Suprapubic skin (tissue), 4 donors: ENCODE data around the gene CNGA4. TPM values are rescaled to one million over a fixed set of nuclear protein-coding genes. Genes with fewer than 3 reads are reported as not detected.
A peak's percentile ranks its signal among the peaks of the same experiment; 100 is the strongest.

ENCODE experiments used
- DNase-seq, 2 donors: peaks; one replicate each; pipeline ENCODE4 v3.0.0-alpha.2; 2019; ENCODE audit warnings: low spot score in 2 of 2
- H3K27ac ChIP-seq: fragments of 200-600 bp; sonication (generic); one replicate; pipeline ENCODE4 v1.5.1; 2019
- H3K27me3 ChIP-seq: fragments of 200-600 bp; sonication (generic); one replicate; pipeline ENCODE4 v1.5.1; 2019
- H3K36me3 ChIP-seq: fragments of 200-600 bp; sonication (generic); one replicate; pipeline ENCODE4 v1.5.1; 2019
- H3K4me1 ChIP-seq: fragments of 200-600 bp; sonication (generic); one replicate; pipeline ENCODE4 v1.5.1; 2019
- H3K4me3 ChIP-seq: fragments of 200-600 bp; sonication (generic); one replicate; pipeline ENCODE4 v1.5.1; 2019; ENCODE audit warnings: mild to moderate bottlenecking
- H3K9me3 ChIP-seq: fragments of 200-600 bp; sonication (generic); one replicate; pipeline ENCODE4 v1.5.1; 2019
- CTCF ChIP-seq, 2 donors: fragments of 200-600 bp in 1 of 2; fragments of 450-650 bp in 1 of 2; sonication (generic) in 1 of 2; IDR thresholded peaks; one replicate each; pipeline ENCODE4 v1.5.1; 2016 to 2019; ENCODE audit warnings: antibody characterized with exemption in 2 of 2, mild to moderate bottlenecking in 1 of 2, moderate library complexity in 1 of 2
- EP300 ChIP-seq: sonication (generic); formaldehyde crosslinking; IDR thresholded peaks from one replicate; pipeline ENCODE4 v1.6.1; 2017; ENCODE audit warnings: antibody characterized with exemption
- POLR2A ChIP-seq, 2 donors: fragments of 450-650 bp; IDR thresholded peaks; one replicate each; pipeline ENCODE4 v1.6.1; 2017; ENCODE audit warnings: antibody characterized with exemption in 2 of 2, mild to moderate bottlenecking in 2 of 2, moderate library complexity in 2 of 2
- POLR2AphosphoS5 ChIP-seq, 3 donors: sonication (generic); formaldehyde crosslinking; IDR thresholded peaks; one replicate each; pipeline ENCODE4 v1.6.1; 2017; ENCODE audit warnings: antibody characterized with exemption in 3 of 3
- WGBS: methylation state at CpG from one replicate; pipeline ENCODE4 v1.1.5; 2018; 5-methylcytosine and 5-hydroxymethylcytosine counted together
- total RNA-seq, 4 donors: library from RNA; depleted of rRNA; stranded (reverse); fragments of >200 nt; gene quantifications; one replicate each; pipeline ENCODE4 v1.1.0, GENCODE V29; 2016

Gene CNGA4
- total RNA-seq, 4 donors from 2014 or later: not detected

GRCh38 chr11:6216501-6216900 is 22.4 kb upstream of the CNGA4 start:
- peaks cover 71% of the 10 kb centered on the region for H3K36me3 ChIP-seq
- H3K27ac ChIP-seq: no peak overlapping the region
- peaks cover 15% of the 10 kb centered on the region for H3K4me1 ChIP-seq
- TF ChIP-seq EP300 (no peak), POLR2AphosphoS5 (IDR thresholded peaks at IDR 0.05) (no peak), CTCF (IDR thresholded peaks at IDR 0.05) (no peak), POLR2A (IDR thresholded peaks at IDR 0.05) (no peak)
- no peaks in the 10 kb centered on the region for H3K9me3 ChIP-seq
- H3K27me3 ChIP-seq: no peaks in the 10 kb centered on the region
- H3K4me3 ChIP-seq: no peak overlapping the region
- 67% methylated on average over 4 of the region's 4 CpGs for WGBS
- DNase-seq: no peak

DNA sequence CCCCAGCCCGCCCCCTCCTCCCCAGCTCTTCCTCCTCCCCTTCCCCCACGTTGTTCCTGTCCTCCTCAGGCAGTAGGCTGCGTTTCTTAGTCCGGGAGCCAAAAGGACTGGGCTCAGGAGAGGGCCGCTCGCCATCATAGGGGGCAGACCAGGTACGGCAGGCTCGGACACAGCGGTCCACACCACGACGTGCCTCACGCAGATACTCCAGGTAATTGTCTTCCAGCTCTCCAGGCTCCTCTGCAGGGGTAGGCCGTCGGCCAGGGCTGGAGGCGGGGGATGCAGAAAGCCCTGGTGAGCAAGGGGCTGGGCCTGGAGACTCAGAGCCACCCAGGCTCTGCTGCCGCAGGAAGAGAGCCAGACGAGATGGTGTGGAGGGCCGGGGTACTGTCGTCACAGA is 21.2 kb upstream of the CNGA4 start:
- Histone ChIP-seq H3K4me1 (peaks cover 15% of the 10 kb centered on the region), H3K4me3 (no peak overlapping the region), H3K36me3 (peaks cover 71% of the 10 kb centered on the region), H3K27ac (no peak overlapping the region), H3K9me3 (no peaks in the 10 kb centered on the region), H3K27me3 (no peaks in the 10 kb centered on the region)
- 89% methylated on average over 19 of the region's 19 CpGs for WGBS
- no peak for DNase-seq
- TF ChIP-seq POLR2A (IDR thresholded peaks at IDR 0.05) (no peak), EP300 (no peak), CTCF (IDR thresholded peaks at IDR 0.05) (no peak), POLR2AphosphoS5 (IDR thresholded peaks at IDR 0.05) (no peak)

DNA sequence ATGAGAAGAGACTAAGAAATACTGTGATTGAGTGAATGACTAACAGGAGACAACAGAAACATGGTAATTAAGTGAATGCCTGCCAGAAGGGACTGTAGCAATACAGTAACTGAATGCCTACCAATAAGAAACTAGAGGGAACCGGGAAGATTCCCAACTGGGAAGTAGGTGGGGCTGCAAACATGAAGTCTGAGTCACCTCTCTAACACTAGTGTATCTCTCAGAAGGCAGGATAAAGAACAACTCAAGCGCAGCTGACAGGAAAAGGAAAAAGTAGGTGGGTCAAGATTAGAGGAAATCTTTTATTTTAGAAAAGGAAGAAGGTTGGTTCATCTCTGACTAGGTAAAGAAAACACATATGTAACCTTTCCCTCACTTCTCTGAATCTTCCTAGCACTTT is 19.5 kb upstream of the CNGA4 start:
- no peak for DNase-seq
- no peak for TF ChIP-seq POLR2AphosphoS5 (IDR thresholded peaks at IDR 0.05)
- no peak for TF ChIP-seq EP300
- no peak for TF ChIP-seq CTCF (IDR thresholded peaks at IDR 0.05)
- no peak for TF ChIP-seq POLR2A (IDR thresholded peaks at IDR 0.05)
- H3K9me3 ChIP-seq: no peaks in the 10 kb centered on the region
- WGBS: 17% methylated on average over 2 of the region's 2 CpGs
- H3K27me3 ChIP-seq: no peaks in the 10 kb centered on the region
- H3K4me1 ChIP-seq: peaks cover 15% of the 10 kb centered on the region
- H3K27ac ChIP-seq: peak overlapping the region; percentile 14
- no peak overlapping the region for H3K4me3 ChIP-seq
- H3K36me3 ChIP-seq: peaks cover 72% of the 10 kb centered on the region

- H3K36me3 ChIP-seq: peaks cover 35% of the 10 kb centered on the region
- DNase-seq: no peak
- H3K4me1 ChIP-seq: peaks cover 18% of the 10 kb centered on the region
- no peak overlapping the region for H3K4me3 ChIP-seq
- H3K27me3 ChIP-seq: no peaks in the 10 kb centered on the region
- H3K27ac ChIP-seq: no peak overlapping the region
- WGBS: 94% methylated on average over 16 of the region's 17 CpGs
- no peaks in the 10 kb centered on the region for H3K9me3 ChIP-seq
- no peak for TF ChIP-seq POLR2A (IDR thresholded peaks at IDR 0.05)
- no peak for TF ChIP-seq EP300
- no peak for TF ChIP-seq CTCF (IDR thresholded peaks at IDR 0.05)
- TF ChIP-seq POLR2AphosphoS5 (IDR thresholded peaks at IDR 0.05): no peak
Observed at GRCh38 chr11:6223854-6224253, 15.0 kb upstream of the CNGA4 start.

- Histone ChIP-seq H3K4me3 (no peak overlapping the region), H3K4me1 (peaks cover 15% of the 10 kb centered on the region), H3K9me3 (no peaks in the 10 kb centered on the region), H3K27me3 (no peaks in the 10 kb centered on the region), H3K36me3 (peaks cover 34% of the 10 kb centered on the region), H3K27ac (no peak overlapping the region)
- no peak for TF ChIP-seq CTCF (IDR thresholded peaks at IDR 0.05)
- no peak for TF ChIP-seq POLR2A (IDR thresholded peaks at IDR 0.05)
- no peak for TF ChIP-seq POLR2AphosphoS5 (IDR thresholded peaks at IDR 0.05)
- TF ChIP-seq EP300: no peak
- no peak for DNase-seq
- WGBS: 100% methylated on average over 3 of the region's 3 CpGs
Observed at GRCh38 chr11:6224421-6224820, 14.5 kb upstream of the CNGA4 start.
